HG02938 (cell line): ENCODE data around the gene HSPA12A.
A peak's percentile ranks its signal among the peaks of the same experiment; 100 is the strongest.
"Not testable (repeated sequence)": the region's sequence is repeated elsewhere in the genome, so short reads cannot be mapped to it uniquely, and the experiment has no call there.

ENCODE experiments used
- ATAC-seq: cut with Tn5 transposase; IDR thresholded peaks from one replicate; pipeline ENCODE4 v1.9.1; 2021; ENCODE audit warnings: mild to moderate bottlenecking, moderate library complexity; ENCODE audit not compliant: unreplicated experiment

The HSPA12A gene

DNA sequence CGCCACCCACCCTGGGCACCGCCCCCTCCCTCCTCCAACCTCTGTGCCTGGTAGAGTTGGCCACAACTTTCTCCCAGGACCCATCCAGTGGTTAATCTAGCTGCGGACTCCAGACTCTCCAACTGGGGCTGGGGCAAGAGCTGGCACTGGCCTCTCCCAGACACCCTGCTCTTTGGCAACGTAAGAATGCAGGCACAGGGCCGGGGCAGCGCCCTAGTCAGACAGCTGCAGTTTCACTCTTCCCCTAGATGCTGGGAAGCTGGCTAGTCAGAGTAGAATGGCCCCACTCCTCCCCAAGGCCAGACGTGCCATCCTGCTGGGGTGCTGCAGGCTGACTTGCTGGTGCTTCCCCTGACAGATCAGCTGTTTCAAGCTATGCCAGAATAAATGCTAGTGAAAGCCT, 22.1 kb downstream of the HSPA12A start:
- ATAC-seq, result no peak

DNA sequence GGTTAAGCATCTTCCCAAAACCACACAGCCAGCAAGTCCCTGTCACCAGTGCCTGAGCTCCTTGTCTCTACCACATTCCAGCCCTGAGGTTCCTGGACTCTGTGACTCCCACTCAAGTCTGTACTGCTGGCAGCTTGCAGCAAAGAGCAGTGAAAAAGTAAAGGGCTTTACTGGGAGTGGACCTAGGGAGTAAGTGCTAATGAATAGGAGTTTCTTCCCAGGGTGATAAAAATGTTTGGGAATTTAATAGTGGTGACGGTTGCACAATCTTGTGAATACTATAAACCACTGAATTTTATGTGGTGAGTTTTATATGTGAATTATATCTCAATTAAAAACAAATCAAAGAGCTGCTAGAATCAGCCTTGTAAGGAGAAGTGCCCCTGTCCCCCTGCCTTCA, 22.6 kb downstream of the HSPA12A start:
- no peak for ATAC-seq

DNA sequence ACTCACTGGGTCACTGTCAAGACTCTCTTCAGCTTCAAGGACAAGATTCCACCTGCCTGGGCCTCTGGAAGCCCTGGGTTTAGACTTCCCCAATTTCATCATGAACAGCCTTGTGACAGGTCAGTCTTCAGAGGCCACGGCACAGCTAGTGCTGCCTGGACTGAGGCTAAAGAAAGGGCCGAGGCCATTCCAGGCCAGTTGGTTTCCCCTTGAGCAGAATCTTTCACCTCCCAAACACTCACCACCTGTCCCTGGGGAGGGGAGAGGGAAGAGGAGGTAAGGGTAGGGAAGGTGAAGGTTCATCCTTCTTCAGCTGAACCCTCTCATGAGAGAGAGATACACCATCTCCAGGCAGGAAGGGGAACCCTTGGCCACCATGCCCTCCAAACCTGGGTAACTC, 24.3 kb downstream of the HSPA12A start:
- ATAC-seq, result no peak

DNA sequence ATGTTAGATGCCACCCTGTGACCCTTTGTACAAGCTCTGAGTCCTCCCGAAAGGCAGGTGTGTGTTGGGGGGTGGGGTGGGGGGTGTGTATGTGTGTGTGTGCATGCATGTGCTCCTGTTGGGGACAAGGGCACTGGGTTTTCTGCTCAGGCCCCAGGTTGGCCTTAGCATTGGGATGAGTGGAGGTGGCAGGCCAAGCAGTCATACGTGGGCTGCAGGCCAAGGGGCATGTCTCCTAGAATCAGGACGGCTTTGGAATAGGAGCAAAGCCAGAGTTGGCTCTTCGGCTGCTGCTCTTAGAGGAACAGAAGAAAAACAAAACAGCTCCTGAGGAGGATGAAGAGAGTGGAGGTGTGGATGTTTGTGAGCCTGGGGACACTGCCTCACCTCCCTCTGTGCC, 26.0 kb downstream of the HSPA12A start:
- no peak for ATAC-seq

DNA sequence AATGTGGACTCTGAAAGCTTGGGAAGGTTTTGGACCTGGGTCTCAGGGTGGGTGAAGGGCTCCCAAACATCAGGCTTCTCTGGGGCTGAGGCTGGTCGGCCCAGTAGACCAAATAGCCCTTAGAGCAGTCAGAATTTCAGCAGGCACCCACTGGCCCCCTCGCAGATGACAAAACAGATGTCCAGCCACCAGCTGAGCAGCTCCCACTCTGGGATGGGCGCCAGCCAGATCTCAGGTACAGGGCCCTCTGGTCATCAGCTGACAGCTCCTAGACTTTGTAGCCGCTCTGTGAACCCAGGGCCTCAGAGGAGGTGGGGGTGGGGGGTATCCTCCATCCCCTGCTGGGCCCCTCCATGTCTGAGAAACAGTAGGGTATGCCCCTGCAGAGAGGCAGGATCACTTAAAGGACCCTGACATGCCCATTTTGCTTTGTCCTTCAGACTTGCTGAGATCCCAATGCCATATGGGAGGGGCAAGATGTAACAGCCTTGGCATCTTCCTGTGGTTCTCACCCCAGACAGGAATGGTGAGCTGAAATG, 26.5 kb downstream of the HSPA12A start:
- ATAC-seq, result no peak

DNA sequence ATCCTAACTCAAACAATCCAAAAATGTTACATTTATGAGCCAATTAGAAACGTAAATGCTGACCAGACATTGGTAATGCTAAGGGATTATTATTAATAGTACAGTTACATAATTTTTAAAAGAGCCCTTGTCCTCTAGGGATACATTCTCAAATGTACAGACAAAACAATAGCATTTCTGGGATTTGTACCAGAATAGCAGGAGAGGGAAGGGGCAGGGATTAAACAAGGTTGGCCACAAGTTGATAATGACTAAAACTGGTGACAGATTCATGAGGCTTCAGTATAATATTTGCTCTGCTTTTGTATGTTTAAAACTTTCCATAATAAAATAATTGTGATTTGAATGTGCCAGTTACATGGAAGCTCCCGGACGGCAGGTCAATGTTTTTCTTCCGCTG, 27.0 kb downstream of the HSPA12A start:
- ATAC-seq, result no peak

DNA sequence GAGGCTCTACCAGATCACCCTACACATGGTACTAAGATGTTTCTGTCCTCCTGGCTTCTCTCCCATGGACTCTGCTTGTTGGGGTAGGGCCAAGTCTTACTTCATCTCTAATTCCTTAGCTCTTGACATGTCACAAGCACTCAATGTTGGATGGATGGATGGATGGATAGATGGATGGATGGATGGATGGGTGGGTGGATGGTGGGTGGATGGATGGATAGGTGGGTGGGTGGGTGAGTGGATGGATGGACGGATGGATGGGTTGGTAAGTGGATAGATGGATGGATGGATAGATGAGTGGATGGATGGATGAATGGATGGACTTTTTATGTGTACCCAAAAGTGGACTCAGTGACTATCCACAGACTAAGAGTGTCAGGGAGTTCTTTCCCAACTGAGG, 28.5 kb downstream of the HSPA12A start:
- no peak for ATAC-seq

DNA sequence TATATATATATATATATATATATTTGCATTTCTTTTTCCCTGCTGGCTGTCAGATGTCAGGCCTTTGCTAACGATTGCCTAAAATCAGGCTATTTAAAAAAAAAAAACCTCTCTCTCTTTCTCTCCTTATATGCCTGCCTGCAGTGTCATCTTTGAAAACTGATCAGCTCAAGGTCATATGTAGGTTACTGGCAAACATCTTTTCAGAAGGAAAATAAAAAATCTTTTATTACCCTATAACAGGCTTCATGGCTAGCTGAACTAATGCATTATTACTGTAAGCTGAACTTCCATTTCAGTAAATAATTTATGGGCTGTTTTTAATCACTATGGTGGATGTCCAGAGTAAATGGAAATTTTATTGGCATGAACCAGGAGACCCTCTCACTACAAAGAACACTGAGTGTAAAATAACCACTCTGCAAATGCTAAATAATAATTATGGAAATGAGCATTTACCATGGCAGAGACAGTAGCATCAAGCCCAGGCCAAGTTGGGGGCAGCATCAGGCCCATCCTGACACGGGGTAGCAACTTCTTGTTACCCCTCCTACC, 29.3 kb downstream of the HSPA12A start:
- no peak for ATAC-seq

DNA sequence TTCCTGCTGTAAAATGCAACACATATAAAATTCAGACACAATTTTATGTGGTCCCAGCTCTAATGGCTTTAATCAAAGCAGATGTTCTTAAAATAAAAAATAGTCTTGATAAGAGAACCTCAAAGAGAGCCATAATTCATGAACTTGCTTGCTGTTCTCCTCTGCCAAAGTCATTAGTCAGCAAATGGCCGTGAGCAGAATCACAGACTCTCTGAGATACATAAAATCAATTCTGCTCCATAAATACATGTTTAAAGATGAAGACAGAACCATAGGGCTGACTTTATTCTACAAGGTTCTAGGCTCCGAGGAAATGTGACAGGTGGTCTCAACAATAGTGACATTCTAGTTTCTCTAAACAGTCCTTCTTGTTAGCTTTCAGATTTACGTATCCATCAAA, 29.8 kb downstream of the HSPA12A start:
- no peak for ATAC-seq

DNA sequence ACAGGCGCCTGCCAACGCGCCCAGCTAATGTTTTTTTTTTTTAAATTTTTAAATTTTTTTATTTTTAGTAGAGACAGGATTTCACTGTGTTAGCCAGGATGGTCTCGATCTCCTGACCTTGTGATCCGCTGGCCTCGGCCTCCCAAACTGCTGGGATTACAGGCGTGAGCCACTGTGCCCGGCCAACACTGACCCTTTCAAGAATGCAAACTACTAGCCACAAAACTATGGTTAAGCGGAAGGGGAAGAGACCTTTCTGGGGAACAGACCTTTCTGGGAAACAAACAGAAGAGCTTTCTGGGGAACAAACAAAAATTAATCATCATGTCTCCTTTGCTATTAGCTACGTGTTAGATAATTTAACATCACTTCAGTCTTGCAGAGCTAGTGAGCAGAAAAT, 30.6 kb downstream of the HSPA12A start:
- not testable (repeated sequence) for ATAC-seq

DNA sequence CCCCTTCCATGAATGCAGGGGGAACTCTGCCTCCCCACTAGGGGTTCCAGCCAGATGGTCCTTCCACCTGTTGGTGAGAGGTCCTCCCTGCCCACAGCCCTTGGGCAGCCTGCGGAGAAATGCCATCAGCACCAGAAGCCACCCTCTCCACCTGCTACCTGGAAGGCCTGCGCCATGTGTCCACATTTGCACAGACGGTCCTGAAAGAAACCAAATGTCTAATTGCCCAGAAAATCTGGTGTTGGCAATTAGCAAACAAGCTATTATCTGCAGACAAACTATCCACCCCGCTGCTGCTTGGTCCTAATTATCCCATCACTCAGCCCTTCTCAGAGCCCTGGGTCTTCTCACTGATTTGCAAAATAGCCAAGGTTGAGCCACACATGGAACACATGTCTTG, 32.3 kb downstream of the HSPA12A start:
- ATAC-seq, result no peak

DNA sequence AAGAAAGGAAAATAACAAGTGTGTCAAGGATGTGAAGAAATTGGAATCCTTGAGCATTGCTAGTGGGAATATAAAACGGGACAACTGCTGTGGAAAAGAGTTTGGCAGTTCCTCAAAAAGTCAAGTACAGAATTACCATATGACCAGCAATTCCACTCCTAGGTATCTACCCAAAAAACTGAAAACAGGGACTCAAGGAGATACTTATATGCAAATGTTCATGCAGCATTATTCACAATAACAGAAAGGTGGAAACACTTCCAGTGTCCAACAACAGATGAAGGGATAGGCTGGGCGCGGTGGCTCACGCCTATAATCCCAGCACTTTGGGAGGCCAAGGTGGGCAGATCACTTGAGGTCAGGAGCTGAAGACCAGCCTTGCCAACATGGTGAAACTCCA, 33.5 kb downstream of the HSPA12A start:
- ATAC-seq, result no peak

DNA sequence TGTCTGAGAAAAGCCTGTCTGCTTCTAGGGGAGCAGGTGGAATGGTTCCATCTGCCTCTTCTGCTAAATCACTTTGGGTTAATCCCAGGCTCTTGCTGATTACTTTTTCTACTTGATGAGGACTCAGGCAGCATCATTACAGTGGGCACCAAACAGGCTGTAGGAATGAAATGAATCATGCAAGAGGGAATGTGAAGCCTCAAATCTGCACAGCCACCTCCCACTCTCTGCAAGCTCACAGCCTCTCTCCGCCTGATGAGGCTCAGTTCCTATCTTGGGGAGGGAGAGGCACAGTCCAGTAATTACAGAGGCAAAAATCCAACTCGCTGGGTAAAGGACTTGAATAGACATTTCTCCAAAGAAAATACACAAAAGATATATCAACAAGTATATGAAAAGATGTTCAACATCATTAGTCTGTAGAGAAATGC, 34.0 kb downstream of the HSPA12A start:
- no peak for ATAC-seq

DNA sequence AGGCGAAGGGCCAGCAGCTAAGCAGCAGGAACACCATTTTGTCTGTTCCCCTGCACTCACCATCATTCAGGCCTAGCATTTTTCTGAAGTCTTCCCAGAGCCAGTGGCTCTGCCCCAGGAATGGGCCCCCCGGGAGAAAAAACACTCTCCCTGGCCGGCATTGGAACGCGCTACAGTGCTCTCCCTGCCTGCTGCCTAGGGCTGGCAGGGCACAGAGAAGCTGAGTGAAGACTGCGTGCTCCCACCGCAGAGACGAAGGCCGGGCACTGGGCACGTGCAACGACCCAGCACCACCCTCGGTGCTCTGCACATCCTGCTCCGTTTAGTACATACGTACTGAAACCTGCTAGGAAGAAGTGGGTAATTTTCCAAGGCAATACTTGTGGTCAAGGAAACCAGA, 34.4 kb downstream of the HSPA12A start:
- ATAC-seq, result no peak

DNA sequence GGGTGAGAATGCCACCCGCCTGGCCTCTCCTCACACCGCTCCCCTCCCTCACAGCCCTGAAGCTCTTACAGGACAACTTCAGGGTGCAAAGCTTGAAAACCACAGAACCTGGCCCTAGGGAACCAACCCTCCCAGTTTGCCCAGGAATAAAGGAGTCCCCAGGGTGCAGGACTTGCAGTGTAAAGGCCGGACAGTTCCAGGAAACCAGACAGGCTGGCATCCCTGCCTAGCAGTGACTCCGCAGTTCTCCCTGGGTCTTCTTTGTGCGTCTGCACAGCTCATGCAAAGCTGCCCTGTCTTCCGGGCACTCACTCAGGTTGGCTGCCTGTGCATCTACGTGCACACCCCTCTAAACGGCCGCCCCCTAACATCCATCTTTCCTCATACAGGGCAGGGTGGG, 36.1 kb downstream of the HSPA12A start:
- no peak for ATAC-seq

DNA sequence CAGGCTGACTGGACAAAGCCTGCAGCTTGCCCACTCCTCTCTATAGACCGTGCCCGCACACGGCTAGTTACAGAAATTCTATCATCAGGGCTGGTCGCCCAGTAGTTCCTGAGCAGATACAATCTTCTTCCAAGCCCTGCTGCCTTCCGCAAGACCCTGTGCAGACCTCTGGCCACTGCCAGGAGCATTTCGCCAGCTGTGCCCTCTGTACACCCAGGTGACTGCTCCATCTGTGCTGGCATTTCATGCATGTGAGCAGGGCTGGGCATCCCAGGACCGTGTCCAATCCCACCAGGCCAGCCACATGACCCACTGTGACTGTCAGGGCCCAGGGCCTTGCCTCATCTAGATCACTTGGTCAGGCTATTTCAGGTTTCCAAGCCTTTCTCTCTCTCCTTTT, 36.9 kb downstream of the HSPA12A start:
- no peak for ATAC-seq

DNA sequence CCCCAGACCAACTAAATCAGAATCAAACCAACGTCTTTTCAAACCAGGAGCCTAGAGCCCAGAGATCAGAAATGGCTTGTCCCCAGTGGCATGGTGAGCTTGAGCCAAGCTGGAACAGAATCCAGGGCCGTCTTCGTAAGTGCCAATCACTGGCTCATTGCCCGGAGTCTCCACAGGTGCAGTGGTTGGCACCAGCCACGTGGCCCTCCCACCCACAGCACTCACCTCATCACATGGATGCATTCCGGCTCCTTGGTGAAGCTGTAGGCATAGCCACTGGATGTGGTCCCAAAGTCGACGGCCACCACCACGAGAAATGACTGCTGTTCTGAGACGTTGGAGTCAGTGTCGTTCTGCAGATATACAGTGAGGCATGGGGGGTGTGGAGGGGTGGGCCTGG, 37.4 kb downstream of the HSPA12A start:
- ATAC-seq, result no peak

DNA sequence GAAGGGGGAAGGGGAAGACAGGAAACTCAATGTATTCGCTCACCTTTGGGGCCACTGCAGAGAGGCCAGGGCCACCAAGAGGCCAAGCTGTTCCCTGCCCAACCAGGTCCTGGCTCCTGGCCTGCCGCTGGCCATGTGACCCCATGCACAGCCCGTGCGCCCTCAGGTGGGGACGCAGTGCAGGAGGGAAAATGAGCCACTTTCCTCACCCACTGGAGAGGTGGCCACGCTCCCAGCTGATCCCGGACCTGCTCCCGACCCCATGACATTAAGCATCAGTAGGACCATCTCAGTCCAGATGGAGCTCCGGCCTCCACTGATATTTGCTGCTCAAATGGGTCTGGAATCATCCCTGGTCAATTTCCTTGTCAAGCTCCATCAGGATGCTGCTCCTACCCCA, 40.2 kb downstream of the HSPA12A start:
- ATAC-seq, result no peak

DNA sequence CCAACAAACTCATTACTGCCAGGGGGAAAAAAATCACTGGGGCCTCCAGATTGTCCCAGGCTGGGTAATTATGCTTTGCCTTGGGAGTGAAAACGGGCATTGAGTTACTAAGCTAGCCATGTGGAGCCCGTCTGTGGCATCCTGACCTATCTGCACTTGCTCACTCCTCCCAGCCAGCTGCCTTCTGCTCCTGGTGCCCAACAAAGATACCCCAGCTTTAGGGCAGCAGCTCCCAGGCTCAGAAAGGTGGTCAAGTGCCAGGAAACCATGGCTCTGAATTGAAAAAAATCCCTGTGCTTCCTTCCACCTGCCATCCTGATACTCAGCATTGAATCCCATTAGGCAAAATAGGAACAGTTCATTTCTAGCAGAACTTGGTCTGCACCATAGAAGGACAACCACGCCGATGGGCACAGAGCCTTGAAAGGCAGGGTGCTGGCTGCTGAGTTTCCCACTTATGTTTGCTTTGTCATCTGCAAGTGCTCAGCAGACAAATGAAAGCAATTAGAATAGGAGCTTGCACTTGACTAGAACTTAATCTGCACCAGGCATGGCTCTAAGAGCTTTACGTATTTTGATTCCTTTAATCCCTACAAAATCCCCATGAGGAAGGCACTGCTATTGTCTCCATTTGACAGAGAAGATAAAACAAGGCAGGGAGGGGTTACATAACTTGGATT, 42.8 kb downstream of the HSPA12A start:
- no peak for ATAC-seq

DNA sequence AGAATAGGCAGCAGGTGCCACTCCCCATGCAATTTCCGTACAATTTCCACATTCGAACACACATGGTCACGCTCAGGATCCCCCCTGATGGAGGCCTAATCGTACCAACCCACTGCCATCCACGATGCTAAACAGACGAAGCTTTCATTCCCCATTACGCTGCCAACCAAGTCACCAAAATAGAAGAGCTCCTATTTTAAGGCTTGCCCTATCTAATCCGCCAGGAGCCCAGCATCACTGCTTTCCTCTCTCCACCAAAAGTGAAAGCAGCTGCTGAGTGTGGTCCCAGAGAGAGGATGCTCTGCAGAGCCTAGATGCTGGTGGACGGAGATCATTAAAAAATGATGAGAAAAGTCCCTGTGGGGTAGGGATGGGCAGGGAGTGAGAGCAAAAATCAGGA, 43.3 kb downstream of the HSPA12A start:
- no peak for ATAC-seq

DNA sequence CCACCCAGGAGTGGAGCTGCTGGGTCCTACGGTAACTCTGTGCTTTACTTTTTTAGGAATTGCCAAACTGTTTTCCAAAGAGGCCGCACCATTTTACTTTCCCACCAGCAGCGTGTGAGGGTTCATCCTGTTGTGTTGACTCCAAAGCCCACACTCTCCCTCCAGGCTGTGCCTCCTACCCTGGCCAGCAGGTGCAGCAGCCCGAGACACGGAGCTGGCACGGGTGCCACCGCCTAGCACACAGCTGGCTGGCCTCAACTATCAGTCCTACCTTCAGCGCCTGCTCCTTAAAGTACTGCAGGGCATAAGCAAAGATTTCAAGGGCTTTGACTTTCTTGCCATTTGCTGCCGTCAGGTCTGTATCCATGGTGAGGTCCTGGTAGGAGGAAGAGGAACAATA, 44.0 kb downstream of the HSPA12A start:
- ATAC-seq, result no peak

DNA sequence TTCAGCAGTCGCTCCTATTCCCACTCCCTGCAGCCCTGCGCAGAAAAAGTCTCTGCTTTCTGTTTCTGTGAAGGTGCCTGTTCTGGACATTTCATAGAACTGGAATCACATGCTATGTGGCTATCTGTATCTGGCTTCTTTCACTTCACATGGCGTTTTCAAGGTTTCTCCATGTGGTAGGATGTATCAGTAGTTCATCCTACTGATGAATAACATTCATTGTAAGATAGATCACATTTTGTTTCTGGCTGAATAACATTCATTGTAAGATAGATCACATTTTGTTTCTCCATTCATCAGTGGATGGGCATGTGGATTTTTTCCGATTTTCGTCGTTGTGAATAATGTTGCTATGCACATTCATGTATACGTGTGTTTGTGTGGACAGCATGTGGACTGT, 44.5 kb downstream of the HSPA12A start:
- ATAC-seq, result no peak

DNA sequence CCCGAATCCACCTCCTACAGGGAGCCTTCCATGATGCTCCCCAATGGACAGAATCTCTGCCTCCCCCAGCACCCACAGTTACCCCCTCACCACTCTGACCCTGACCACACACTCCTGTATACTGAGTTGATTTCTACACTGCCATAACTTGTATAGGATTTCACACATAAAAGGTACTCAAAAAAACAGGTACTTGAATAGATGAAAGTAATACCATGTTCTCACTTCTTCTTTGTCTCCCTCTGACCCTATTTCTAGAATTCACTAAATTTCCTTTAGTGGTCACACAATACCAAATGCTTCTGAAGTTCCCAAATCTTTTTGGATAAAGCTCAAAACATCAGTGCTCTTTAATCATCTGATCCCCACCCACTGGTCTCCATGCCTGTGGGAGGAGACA, 45.4 kb downstream of the HSPA12A start:
- peak; percentile 77 for ATAC-seq
